Calu3 (cell line): ENCODE data around the gene TMEM39A. TPM values are rescaled to one million over a fixed set of nuclear protein-coding genes. Genes with fewer than 3 reads are reported as not detected.

Experiments
- BruUV-seq: library from RNA; stranded (reverse); fragments of 400-500 nt; replicated peaks from 2 replicates; lab custom pipeline; 2021; lab: Mats Ljungman, UMichigan
- CTCF ChIA-PET: fragments of 300-600 bp; sonication (Branson Sonifier 250); formaldehyde crosslinking; loops from one replicate; lab custom pipeline; 2022; ENCODE audit warnings: antibody characterized with exemption; lab: Charles Lee
- DNase-seq: peaks from one replicate; pipeline ENCODE4 v3.0.0; 2022
- H3K27ac Mint-ChIP-seq: one replicate; pipeline ENCODE4 v1.8.0; 2022; ENCODE audit warnings: mixed read lengths; ENCODE audit not compliant: unreplicated experiment
- H3K27me3 Mint-ChIP-seq: one replicate; pipeline ENCODE4 v1.8.0; 2022; ENCODE audit warnings: mixed read lengths; ENCODE audit not compliant: unreplicated experiment
- H3K36me3 Mint-ChIP-seq: one replicate; pipeline ENCODE4 v1.8.0; 2022; ENCODE audit warnings: mild to moderate bottlenecking, moderate library complexity, mixed read lengths; ENCODE audit not compliant: insufficient read depth, unreplicated experiment
- H3K4me1 Mint-ChIP-seq: one replicate; pipeline ENCODE4 v1.8.0; 2022; ENCODE audit warnings: mild to moderate bottlenecking, low read depth, mixed read lengths; ENCODE audit not compliant: unreplicated experiment
- H3K4me3 Mint-ChIP-seq: one replicate; pipeline ENCODE4 v1.8.0; 2022; ENCODE audit warnings: mild to moderate bottlenecking, low read depth, moderate library complexity, mixed read lengths; ENCODE audit not compliant: unreplicated experiment
- H3K9me3 Mint-ChIP-seq: one replicate; pipeline ENCODE4 v1.8.0; 2022; ENCODE audit warnings: low read depth, mixed read lengths; ENCODE audit not compliant: unreplicated experiment
- CTCF ChIP-seq: fragments of 200-600 bp; IDR thresholded peaks from one replicate; pipeline ENCODE4 v1.8.0; 2022; ENCODE audit warnings: antibody characterized with exemption; ENCODE audit not compliant: unreplicated experiment
- intact Hi-C: fragments of 100-400 bp; cut with micrococcal nuclease; formaldehyde crosslinking; loops from one replicate; pipeline ENCODE4 v1.10.0; 2022; ENCODE audit not compliant: unreplicated experiment
- total RNA-seq: library from RNA; stranded (reverse); gene quantifications from 2 replicates; pipeline ENCODE4 v1.2.3, GENCODE V29; 2022

TMEM39A gene
- total RNA-seq, 1 experiment from 2014 or later = 54.3 TPM

GRCh38 chr3:119436977-119437376 is 26.4 kb downstream of the TMEM39A start:
- DNase-seq = no peak
- TF ChIP-seq CTCF = no peak
- CTCF ChIA-PET = no interaction called here
- H3K36me3 Mint-ChIP-seq = peaks cover 22% of the 10 kb centered on the region
- H3K27ac Mint-ChIP-seq = no peak overlapping the region
- BruUV-seq = no TSS peak
- H3K4me1 Mint-ChIP-seq = no peaks in the 10 kb centered on the region
- no peak overlapping the region for H3K4me3 Mint-ChIP-seq
- no peaks in the 10 kb centered on the region for H3K27me3 Mint-ChIP-seq
- H3K9me3 Mint-ChIP-seq = no peaks in the 10 kb centered on the region
- intact Hi-C loops = no loop called here

- intact Hi-C loops = no loop called here
- no peak overlapping the region for H3K27ac Mint-ChIP-seq
- TF ChIP-seq CTCF = no peak
- H3K4me3 Mint-ChIP-seq = no peak overlapping the region
- CTCF ChIA-PET = interaction anchor here (0.6 kb wide), 1 partner anchor 726 kb away, joined by 5 read pairs; no protein-coding TSS in a partner anchor
- H3K27me3 Mint-ChIP-seq = no peaks in the 10 kb centered on the region
- peaks cover 39% of the 10 kb centered on the region for H3K36me3 Mint-ChIP-seq
- BruUV-seq = no TSS peak
- no peak for DNase-seq
- no peaks in the 10 kb centered on the region for H3K4me1 Mint-ChIP-seq
- peaks cover 4% of the 10 kb centered on the region for H3K9me3 Mint-ChIP-seq
Observed at GRCh38 chr3:119434703-119435102, 28.7 kb downstream of the TMEM39A start.

- Mint-ChIP-seq H3K27me3 (no peaks in the 10 kb centered on the region), H3K9me3 (peaks cover 8% of the 10 kb centered on the region), H3K36me3 (peaks cover 46% of the 10 kb centered on the region), H3K27ac (no peak overlapping the region), H3K4me3 (no peak overlapping the region), H3K4me1 (no peaks in the 10 kb centered on the region)
- no TSS peak for BruUV-seq
- intact Hi-C loops = no loop called here
- no peak for TF ChIP-seq CTCF
- CTCF ChIA-PET = no interaction called here
- DNase-seq = no peak
Observed at GRCh38 chr3:119433613-119434325, 29.6 kb downstream of the TMEM39A start.

GRCh38 chr3:119428538-119428937 is 34.9 kb downstream of the TMEM39A start:
- H3K27ac Mint-ChIP-seq = no peak overlapping the region
- no peaks in the 10 kb centered on the region for H3K27me3 Mint-ChIP-seq
- no peaks in the 10 kb centered on the region for H3K4me1 Mint-ChIP-seq
- no TSS peak for BruUV-seq
- intact Hi-C loops = no loop called here
- no peak overlapping the region for H3K4me3 Mint-ChIP-seq
- peaks cover 34% of the 10 kb centered on the region for H3K36me3 Mint-ChIP-seq
- no peak for DNase-seq
- H3K9me3 Mint-ChIP-seq = peaks cover 23% of the 10 kb centered on the region
- no peak for TF ChIP-seq CTCF
- CTCF ChIA-PET = no interaction called here
